Gastrocnemius medialis (tissue), 4 donors: ENCODE data around the gene GPR55. TPM values are rescaled to one million over a fixed set of nuclear protein-coding genes. Genes with fewer than 3 reads are reported as not detected.

ENCODE experiments used
- ATAC-seq, 2 donors: fragments of 150-250 bp; one replicate each; pipeline ENCODE4 v1.9.1; 2016
- DNase-seq, 2 donors: peaks; one replicate each; pipeline ENCODE4 v3.0.0-alpha.2; 2019
- H3K27ac ChIP-seq, 4 donors: fragments of 200-600 bp; sonication (generic); 1 replicate in 1 of 4; 2 replicates in 3 of 4; pipeline ENCODE4 v1.5.1; 2016 to 2018; ENCODE audit warnings: mild to moderate bottlenecking in 2 of 4, moderate library complexity in 1 of 4
- H3K27me3 ChIP-seq, 3 donors: fragments of 200-600 bp; sonication (generic) in 2 of 3; 1 replicate in 1 of 3; 2 replicates in 2 of 3; pipeline versions ENCODE4 v1.5.1 to v1.6.0; 2016 to 2019; ENCODE audit warnings: mild to moderate bottlenecking in 1 of 3, moderate library complexity in 1 of 3
- H3K36me3 ChIP-seq, 2 donors: fragments of 200-600 bp; sonication (generic) in 1 of 2; one replicate each; pipeline ENCODE4 v1.5.1; 2017 to 2018
- H3K4me1 ChIP-seq, 2 donors: fragments of 200-600 bp; sonication (generic) in 1 of 2; one replicate each; pipeline ENCODE4 v1.5.1; 2016 to 2017; ENCODE audit warnings: mild to moderate bottlenecking in 2 of 2
- H3K4me3 ChIP-seq, 4 donors: fragments of 200-600 bp; sonication (generic) in 3 of 4; 1 replicate in 1 of 4; 2 replicates in 3 of 4; pipeline ENCODE4 v1.5.1; 2016 to 2019; ENCODE audit warnings: mild to moderate bottlenecking in 2 of 4
- H3K9me3 ChIP-seq, 3 donors: fragments of 200-600 bp; sonication (generic) in 2 of 3; 1 replicate in 1 of 3; 2 replicates in 2 of 3; pipeline ENCODE4 v1.5.1; 2016 to 2019
- CTCF ChIP-seq, 5 experiments: fragments of 450-650 bp in 3 of 5; fragments of 200-600 bp in 2 of 5; sonication (generic) in 2 of 5; IDR thresholded peaks in 4 of 5; conservative IDR thresholded peaks in 1 of 5; 1 replicate in 4 of 5; 2 replicates in 1 of 5; pipeline ENCODE4 v1.5.1; 2016 to 2019; ENCODE audit warnings: antibody characterized with exemption in 5 of 5, mild to moderate bottlenecking in 3 of 5, moderate library complexity in 3 of 5
- POLR2A ChIP-seq, 2 donors: fragments of 450-650 bp; IDR thresholded peaks; one replicate each; pipeline ENCODE4 v1.6.1; 2017; ENCODE audit warnings: antibody characterized with exemption in 2 of 2, mild to moderate bottlenecking in 2 of 2, moderate library complexity in 2 of 2
- in situ Hi-C, 4 donors: fragments of 200-750 bp; cut with MboI; loops; one replicate each; pipeline versions ENCODE4 v1.15.0 to v1.8.0; 2017; ENCODE audit warnings: low sequenced_read_pairs in 4 of 4
- intact Hi-C: fragments of 100-400 bp; cut with DNase I; formaldehyde crosslinking; loops from one replicate; pipeline ENCODE4 v1.15.1; 2023; ENCODE audit warnings: low total_unique reads
- total RNA-seq, 4 donors: library from RNA; depleted of rRNA; stranded (reverse); fragments of >200 nt; gene quantifications; one replicate each; pipeline versions ENCODE4 v1.1.0 to v1.2.3, GENCODE V29; 2016

GPR55 gene
- total RNA-seq, 4 donors from 2014 or later: not detected

- no peaks in the 10 kb centered on the region for H3K4me1 ChIP-seq
- H3K36me3 ChIP-seq: no peaks in the 10 kb centered on the region
- H3K27me3 ChIP-seq: no peaks in the 10 kb centered on the region
- ATAC-seq (no peak), DNase-seq (no peak)
- in situ Hi-C loops: no loop called here
- intact Hi-C loops: no loop called here
- no peaks in the 10 kb centered on the region for H3K9me3 ChIP-seq
- TF ChIP-seq CTCF (IDR thresholded peaks at IDR 0.05 in 4 of 5, conservative IDR thresholded peaks at IDR 0.05 in 1 of 5): no peak
- TF ChIP-seq POLR2A (IDR thresholded peaks at IDR 0.05): no peak
- H3K4me3 ChIP-seq: no peak overlapping the region
- no peak overlapping the region for H3K27ac ChIP-seq
Measured at GRCh38 chr2:230878599-230879188, 46.3 kb downstream of the GPR55 start.

GRCh38 chr2:230877759-230878598 is 47.1 kb downstream of the GPR55 start:
- ATAC-seq: no peak
- Histone ChIP-seq H3K4me1 (no peaks in the 10 kb centered on the region), H3K36me3 (no peaks in the 10 kb centered on the region), H3K9me3 (no peaks in the 10 kb centered on the region), H3K4me3 (no peak overlapping the region), H3K27me3 (no peaks in the 10 kb centered on the region), H3K27ac (no peak overlapping the region)
- TF ChIP-seq CTCF (IDR thresholded peaks at IDR 0.05 in 4 of 5, conservative IDR thresholded peaks at IDR 0.05 in 1 of 5) (no peak), POLR2A (IDR thresholded peaks at IDR 0.05) (no peak)
- intact Hi-C loops (no loop called here), in situ Hi-C loops (no loop called here)
- no peak for DNase-seq

GRCh38 chr2:230877116-230877758 is 47.8 kb downstream of the GPR55 start:
- Histone ChIP-seq H3K27ac (no peak overlapping the region), H3K36me3 (no peaks in the 10 kb centered on the region), H3K9me3 (no peaks in the 10 kb centered on the region), H3K4me3 (no peak overlapping the region), H3K27me3 (no peaks in the 10 kb centered on the region), H3K4me1 (no peaks in the 10 kb centered on the region)
- in situ Hi-C loops (no loop called here), intact Hi-C loops (no loop called here)
- no peak for ATAC-seq
- TF ChIP-seq POLR2A (IDR thresholded peaks at IDR 0.05) (no peak), CTCF (IDR thresholded peaks at IDR 0.05 in 4 of 5, conservative IDR thresholded peaks at IDR 0.05 in 1 of 5) (no peak)
- DNase-seq: no peak

- no peak for DNase-seq
- peaks cover 8% of the 10 kb centered on the region in 2 donors for H3K4me1 ChIP-seq
Measured at GRCh38 chr2:230875347-230876315, 49.4 kb downstream of the GPR55 start.

More at GRCh38 chr2:230875347-230876315, 49.4 kb downstream of the GPR55 start:
- no peaks in the 10 kb centered on the region for H3K27me3 ChIP-seq
- in situ Hi-C loops: no loop called here
- intact Hi-C loops: no loop called here
- no peak for ATAC-seq
- no peaks in the 10 kb centered on the region for H3K9me3 ChIP-seq
- TF ChIP-seq POLR2A (IDR thresholded peaks at IDR 0.05): no peak
- TF ChIP-seq CTCF (IDR thresholded peaks at IDR 0.05 in 4 of 5, conservative IDR thresholded peaks at IDR 0.05 in 1 of 5): no peak
- no peak overlapping the region for H3K4me3 ChIP-seq
- no peaks in the 10 kb centered on the region for H3K36me3 ChIP-seq
- H3K27ac ChIP-seq: no peak overlapping the region
